ENCODE results near the gene DTD1. TPM values are rescaled to one million over a fixed set of nuclear protein-coding genes. Genes with fewer than 3 reads are reported as not detected.
A peak's percentile ranks its signal among the peaks of the same experiment; 100 is the strongest.

DTD1 gene
- total and polyA plus RNA-seq, 2 of the 13 experiments (the other 11 are each of a cell fraction or from before 2014, with no cell fraction given) = 41.2 to 79.3 TPM

DNA sequence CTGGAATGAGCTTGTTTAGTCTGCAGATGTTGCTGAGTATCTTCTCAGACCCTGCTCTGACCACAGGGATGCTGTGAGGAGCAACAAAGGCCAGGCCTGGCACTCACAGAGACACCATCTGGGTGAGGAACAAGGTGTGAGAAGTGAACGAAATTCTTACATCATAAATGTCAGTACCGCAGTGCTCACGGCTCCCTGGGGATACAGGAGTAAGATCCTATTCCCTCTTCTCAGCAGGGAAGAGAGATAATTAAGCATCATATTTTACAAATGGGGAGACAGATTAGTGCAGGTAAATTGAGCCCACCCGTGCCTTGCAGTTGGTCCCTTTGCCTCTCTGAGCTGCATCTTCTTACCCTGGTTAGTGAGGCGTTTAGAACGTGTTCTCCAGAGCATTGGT is 106.2 kb downstream of the DTD1 start (continued):
- TF ChIP-seq MED8 (CRISPR knock-in tag; IDR thresholded peaks at IDR 0.05; ENCODE audit: insufficient replicate concordance) (no peak), HMG20B (CRISPR knock-in tag; conservative IDR thresholded peaks at IDR 0.05) (no peak), ZNF343 (CRISPR knock-in tag; IDR thresholded peaks at IDR 0.05) (no peak)

GRCh38 chr20:18695175-18695574 is 107.3 kb downstream of the DTD1 start:
- WGBS (ENCODE audit: low lambda C conversion rate) = 69% methylated on average over 5 of the region's 5 CpGs
- POLR2A ChIA-PET = no interaction called here

GRCh38 chr20:18698735-18699380 is 111.0 kb downstream of the DTD1 start:
- H3K27me3 ChIP-seq (ENCODE audit: control insufficient read depth in 1 of 2, insufficient read depth in 2 of 2, low read length in 2 of 2) = no peaks in the 10 kb centered on the region
- H3K4me1 ChIP-seq (ENCODE audit: insufficient read depth, low read length) = no peaks in the 10 kb centered on the region
- no peak overlapping the region for H2AFZ ChIP-seq (ENCODE audit: low read length)
- DNase-seq (ENCODE audit: low spot score) (no peak), FAIRE-seq (no peak), ATAC-seq (no peak)
- no peaks in the 10 kb centered on the region for H4K20me1 ChIP-seq (ENCODE audit: insufficient read depth, low read length)
- TF ChIP-seq ZNF639 (CRISPR knock-in tag; conservative IDR thresholded peaks at IDR 0.05) (no peak), NCOA1 (CRISPR knock-in tag; IDR thresholded peaks at IDR 0.05) (no peak), ZNF841 (CRISPR knock-in tag; IDR thresholded peaks at IDR 0.05; ENCODE audit: borderline replicate concordance) (no peak), ZNF562 (CRISPR knock-in tag; IDR thresholded peaks at IDR 0.05; ENCODE audit: borderline replicate concordance) (no peak), MAX (IDR thresholded peaks at IDR 0.05) (no peak), SOX13 (IDR thresholded peaks at IDR 0.05) (no peak), SOX13 (CRISPR knock-in tag; conservative IDR thresholded peaks at IDR 0.05 in 1 of 2, IDR thresholded peaks at IDR 0.05 in 1 of 2) (no peak), ZNF709 (CRISPR knock-in tag; IDR thresholded peaks at IDR 0.05) (no peak)
- TF ChIP-seq, protein P1, sequence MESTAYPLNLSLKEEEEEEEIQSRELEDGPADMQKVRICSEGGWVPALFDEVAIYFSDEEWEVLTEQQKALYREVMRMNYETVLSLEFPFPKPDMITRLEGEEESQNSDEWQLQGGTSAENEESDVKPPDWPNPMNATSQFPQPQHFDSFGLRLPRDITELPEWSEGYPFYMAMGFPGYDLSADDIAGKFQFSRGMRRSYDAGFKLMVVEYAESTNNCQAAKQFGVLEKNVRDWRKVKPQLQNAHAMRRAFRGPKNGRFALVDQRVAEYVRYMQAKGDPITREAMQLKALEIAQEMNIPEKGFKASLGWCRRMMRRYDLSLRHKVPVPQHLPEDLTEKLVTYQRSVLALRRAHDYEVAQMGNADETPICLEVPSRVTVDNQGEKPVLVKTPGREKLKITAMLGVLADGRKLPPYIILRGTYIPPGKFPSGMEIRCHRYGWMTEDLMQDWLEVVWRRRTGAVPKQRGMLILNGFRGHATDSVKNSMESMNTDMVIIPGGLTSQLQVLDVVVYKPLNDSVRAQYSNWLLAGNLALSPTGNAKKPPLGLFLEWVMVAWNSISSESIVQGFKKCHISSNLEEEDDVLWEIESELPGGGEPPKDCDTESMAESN (CRISPR knock-in tag; conservative IDR thresholded peaks at IDR 0.05) = no peak
- no peaks in the 10 kb centered on the region for H3K79me2 ChIP-seq (ENCODE audit: insufficient read depth, low read length)
- no peak overlapping the region for H3K27ac ChIP-seq (ENCODE audit: extremely low read length, insufficient read depth, low read length)
- H3K4me3 ChIP-seq (replicated peaks in 1 of 3; ENCODE audit: insufficient read depth in 1 of 3, low read depth in 2 of 3, low read length in 3 of 3) = no peak overlapping the region
- in situ Hi-C loops (cut with HindIII; ENCODE audit: extremely low pct_ligation_motif_present, low pct_unique_long_range_greater_than_20kb) (no loop called here), intact Hi-C loops (cut with micrococcal nuclease; ENCODE audit: unreplicated experiment) (no loop called here)
- ChIA-PET CTCF (ENCODE audit: low intra/inter-chr PET ratio, low total read pairs) (no interaction called here), POLR2A (no interaction called here)
- H3K4me2 ChIP-seq (ENCODE audit: low read depth, low read length) = no peak overlapping the region
- no peaks in the 10 kb centered on the region for H3K9me3 ChIP-seq (ENCODE audit: low read length)
- H3K36me3 ChIP-seq (replicated peaks in 1 of 2; ENCODE audit: control insufficient read depth in 1 of 2, insufficient read depth in 2 of 2, low read length in 2 of 2) = no peaks in the 10 kb centered on the region
- no peak overlapping the region for H3K9ac ChIP-seq (ENCODE audit: insufficient read depth, low read depth, low read length)
- no TSS peak for BruUV-seq (replicated peaks)
- 83% methylated on average over 4 of the region's 4 CpGs for WGBS (ENCODE audit: low lambda C conversion rate)

More at GRCh38 chr20:18695175-18695574, 107.3 kb downstream of the DTD1 start:
- no peak for FAIRE-seq
- H3K9ac ChIP-seq (ENCODE audit: insufficient read depth, low read depth, low read length) = no peak overlapping the region
- H3K9me3 ChIP-seq (ENCODE audit: low read length) = no peaks in the 10 kb centered on the region
- no peak for DNase-seq (ENCODE audit: low spot score)
- in situ Hi-C loops (cut with HindIII; ENCODE audit: extremely low pct_ligation_motif_present, low pct_unique_long_range_greater_than_20kb) (no loop called here), intact Hi-C loops (cut with micrococcal nuclease; ENCODE audit: unreplicated experiment) (no loop called here)
- 0 out of 2 replicates have a peak, but pooled peaks have one; percentile 62 for TF ChIP-seq PCBP1 (IDR thresholded peaks at IDR 0.05; ENCODE audit: borderline replicate concordance, low read depth, low read length)
- TF ChIP-seq HNRNPK (IDR thresholded peaks at IDR 0.05; ENCODE audit: low read depth, low read length, poor library complexity, severe bottlenecking) = peak; percentile 94
- TF ChIP-seq PCBP2 (optimal IDR thresholded peaks at IDR 0.05; ENCODE audit: low read depth, low read length, poor library complexity, severe bottlenecking) = peak; percentile 62
- no peak for TF ChIP-seq ZMAT3 (CRISPR knock-in tag; conservative IDR thresholded peaks at IDR 0.05)
- CTCF ChIA-PET (ENCODE audit: low intra/inter-chr PET ratio, low total read pairs) = no interaction called here
- no peaks in the 10 kb centered on the region for H3K36me3 ChIP-seq (replicated peaks in 1 of 2; ENCODE audit: control insufficient read depth in 1 of 2, insufficient read depth in 2 of 2, low read length in 2 of 2)
- H4K20me1 ChIP-seq (ENCODE audit: insufficient read depth, low read length) = no peaks in the 10 kb centered on the region
- H3K4me2 ChIP-seq (ENCODE audit: low read depth, low read length) = no peak overlapping the region
- ATAC-seq = no peak
- no peak overlapping the region for H2AFZ ChIP-seq (ENCODE audit: low read length)
- H3K27me3 ChIP-seq (ENCODE audit: control insufficient read depth in 1 of 2, insufficient read depth in 2 of 2, low read length in 2 of 2) = no peaks in the 10 kb centered on the region
- H3K79me2 ChIP-seq (ENCODE audit: insufficient read depth, low read length) = no peaks in the 10 kb centered on the region
- BruUV-seq (replicated peaks) = no TSS peak
- no peak overlapping the region for H3K4me3 ChIP-seq (replicated peaks in 1 of 3; ENCODE audit: insufficient read depth in 1 of 3, low read depth in 2 of 3, low read length in 3 of 3)
- H3K4me1 ChIP-seq (ENCODE audit: insufficient read depth, low read length) = no peaks in the 10 kb centered on the region
- no peak overlapping the region for H3K27ac ChIP-seq (ENCODE audit: extremely low read length, insufficient read depth, low read length)
